Omental fat pad (tissue), 4 donors: ENCODE measurements around the gene QSOX1. TPM values are rescaled to one million over a fixed set of nuclear protein-coding genes. Genes with fewer than 3 reads are reported as not detected.

Experiments
- ATAC-seq: fragments of 150-250 bp; one replicate; pipeline ENCODE4 v1.9.1; 2016; ENCODE audit warnings: mild to moderate bottlenecking, moderate library complexity; ENCODE audit not compliant: low FRiP score
- DNase-seq: peaks from one replicate; pipeline ENCODE4 v3.0.0-alpha.2; 2019; ENCODE audit warnings: low spot score
- CTCF ChIP-seq, 3 donors: fragments of 450-650 bp; IDR thresholded peaks; one replicate each; pipeline ENCODE4 v1.5.1; 2016 to 2017; ENCODE audit warnings: antibody characterized with exemption in 3 of 3, mild to moderate bottlenecking in 3 of 3, moderate library complexity in 2 of 3
- total RNA-seq, 4 donors: library from RNA; depleted of rRNA; stranded (reverse); fragments of >200 nt; gene quantifications; one replicate each; pipeline ENCODE4 v1.1.0, GENCODE V29; 2016

Gene QSOX1
- total RNA-seq, 4 donors from 2014 or later = 90.1 to 130 (median 98.4) TPM

DNA sequence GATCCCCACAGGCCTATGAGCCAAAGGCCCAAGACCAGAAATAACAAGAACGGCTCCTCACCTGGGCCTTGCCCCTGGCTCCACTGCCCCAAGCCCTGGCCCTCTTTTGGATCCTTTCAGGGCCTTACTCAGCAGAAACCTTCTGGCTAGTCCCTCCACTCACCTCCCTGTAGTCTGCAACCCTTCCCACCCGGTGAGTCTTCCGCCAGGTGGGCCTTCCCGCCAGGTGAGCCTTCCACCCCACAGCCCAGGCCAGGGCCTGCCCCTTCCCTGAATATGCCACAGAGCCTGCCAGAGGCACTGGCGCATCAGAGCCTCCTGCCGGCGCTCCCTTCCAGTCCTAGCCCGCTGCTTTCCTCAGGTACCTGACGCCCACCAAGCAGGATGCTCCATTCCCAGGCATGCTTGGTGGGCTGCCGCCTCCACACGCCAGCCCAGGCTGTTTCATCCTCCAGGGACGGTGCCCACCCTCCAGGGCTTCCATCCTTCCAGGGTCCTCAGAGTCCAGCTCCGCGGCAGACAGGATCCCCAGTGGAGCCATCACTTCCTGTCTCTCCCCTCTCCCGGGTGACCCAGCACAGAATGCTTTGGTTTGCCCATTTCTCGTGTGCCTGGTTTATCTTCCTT, 96.3 kb downstream of the QSOX1 start:
- ATAC-seq (no peak), DNase-seq (no peak)
- TF ChIP-seq CTCF (IDR thresholded peaks at IDR 0.05) = no peak

DNA sequence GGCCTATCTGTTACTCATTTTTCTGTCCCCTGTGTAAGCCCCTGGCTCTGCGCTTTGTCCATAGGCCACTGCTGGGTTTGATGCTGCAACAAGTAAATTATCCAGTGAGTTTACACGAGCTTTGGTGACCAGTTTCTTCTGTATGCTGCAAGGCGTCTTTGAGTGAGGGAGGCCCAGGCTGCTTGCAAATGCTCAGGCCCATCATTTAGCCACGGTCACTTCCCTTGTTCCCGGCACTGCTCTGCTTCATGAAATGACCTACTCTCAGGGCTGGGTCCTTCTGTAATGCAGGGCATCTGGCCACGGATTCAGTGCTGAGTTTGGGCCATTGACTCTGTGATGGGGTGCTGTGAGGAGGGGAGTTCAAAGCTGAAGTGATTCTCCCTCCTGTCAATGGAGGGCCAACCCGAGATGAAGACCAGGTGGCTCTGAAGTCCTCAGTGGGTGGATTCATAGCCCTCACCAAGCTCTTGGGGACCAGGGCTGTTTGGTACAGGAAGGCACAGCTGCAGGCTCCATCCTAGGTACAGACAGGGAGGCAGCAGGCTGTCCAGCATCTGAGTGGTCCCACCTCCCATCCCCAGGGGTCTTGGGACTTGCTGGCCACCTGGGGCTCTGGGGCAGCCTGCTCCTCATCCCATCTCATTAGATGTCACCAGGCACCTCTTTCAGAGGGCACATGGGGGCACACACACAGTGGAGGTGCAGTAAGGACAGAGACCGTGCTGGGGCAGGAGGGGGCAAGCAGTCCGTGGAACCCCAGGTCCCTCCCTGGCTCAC, 97.0 kb downstream of the QSOX1 start:
- DNase-seq (no peak), ATAC-seq (no peak)

GRCh38 chr1:180252638-180253536, 98.2 kb downstream of the QSOX1 start:
- TF ChIP-seq CTCF (IDR thresholded peaks at IDR 0.05) = no peak
- ATAC-seq (no peak), DNase-seq (peak; percentile 70)

More for the DNA sequence above, 97.0 kb downstream of the QSOX1 start:
- TF ChIP-seq CTCF (IDR thresholded peaks at IDR 0.05) = no peak

Other genes starting within 250 kb of the QSOX1 start
- 100 to 1,000 TPM in 1 of 4 donors, 10 to 100 TPM in 3; 56.6 to 101 (median 62.4) TPM for gene CEP350, start 200.1 kb upstream of the QSOX1 start, total RNA-seq
- under 1 TPM in 2 of 4 donors, not detected in 2; 0.16 to 0.28 TPM for gene LHX4, start 75.4 kb downstream of the QSOX1 start, total RNA-seq